Inflammatory macrophage treated with lipopolysaccharide for 4 hours (primary cell): ENCODE measurements around the gene SLC16A11.
A peak's percentile ranks its signal among the peaks of the same experiment; 100 is the strongest.
"Not testable (repeated sequence)": the region's sequence is repeated elsewhere in the genome, so short reads cannot be mapped to it uniquely, and the experiment has no call there.

Source experiments
- DNase-seq: peaks from one replicate; pipeline ENCODE4 v3.0.0-alpha.2; 2020

SLC16A11 gene

GRCh38 chr17:7004398-7005253 is 39.3 kb downstream of the SLC16A11 start:
- DNase-seq, result peak; percentile 68

GRCh38 chr17:7003745-7004144 is 40.1 kb downstream of the SLC16A11 start:
- no peak for DNase-seq

DNA sequence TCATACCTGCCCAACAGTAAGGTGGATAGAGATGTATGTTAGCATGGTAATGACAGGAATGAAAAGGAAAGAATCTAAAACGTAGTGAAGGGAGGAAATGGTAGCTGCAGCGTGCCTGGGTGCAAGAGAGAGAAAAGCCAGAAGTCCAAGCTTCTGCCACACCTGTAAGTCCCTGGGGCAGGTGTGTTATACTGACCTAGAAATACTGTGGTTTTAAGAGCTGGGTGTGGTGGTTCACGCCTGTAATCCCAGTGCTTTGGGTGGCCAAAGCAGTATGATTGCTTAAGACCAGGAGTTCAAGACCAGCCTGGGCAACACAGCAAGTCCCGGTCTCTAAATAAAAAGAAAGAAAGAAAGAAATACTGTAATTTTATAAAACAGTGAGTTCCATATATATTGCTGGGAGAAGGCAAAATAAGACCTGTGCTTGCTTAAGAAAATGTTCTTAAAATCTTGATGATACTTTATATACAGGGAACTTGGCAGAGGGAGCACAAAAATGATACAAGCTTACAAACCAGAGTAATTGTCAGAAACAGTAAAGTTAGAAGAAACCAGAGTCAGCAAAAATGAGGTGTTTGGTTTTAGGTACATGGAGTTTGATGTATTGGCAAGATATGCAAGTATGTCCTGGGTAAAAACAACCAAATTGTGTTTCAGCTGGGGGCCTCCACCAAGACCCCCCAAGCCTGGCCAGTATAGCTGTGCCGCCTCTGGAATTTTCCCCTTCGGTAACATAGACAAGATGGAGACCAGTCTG is 41.4 kb downstream of the SLC16A11 start:
- DNase-seq, result no peak

- DNase-seq, result no peak
Measured at GRCh38 chr17:7001318-7001961, 42.5 kb downstream of the SLC16A11 start.

DNA sequence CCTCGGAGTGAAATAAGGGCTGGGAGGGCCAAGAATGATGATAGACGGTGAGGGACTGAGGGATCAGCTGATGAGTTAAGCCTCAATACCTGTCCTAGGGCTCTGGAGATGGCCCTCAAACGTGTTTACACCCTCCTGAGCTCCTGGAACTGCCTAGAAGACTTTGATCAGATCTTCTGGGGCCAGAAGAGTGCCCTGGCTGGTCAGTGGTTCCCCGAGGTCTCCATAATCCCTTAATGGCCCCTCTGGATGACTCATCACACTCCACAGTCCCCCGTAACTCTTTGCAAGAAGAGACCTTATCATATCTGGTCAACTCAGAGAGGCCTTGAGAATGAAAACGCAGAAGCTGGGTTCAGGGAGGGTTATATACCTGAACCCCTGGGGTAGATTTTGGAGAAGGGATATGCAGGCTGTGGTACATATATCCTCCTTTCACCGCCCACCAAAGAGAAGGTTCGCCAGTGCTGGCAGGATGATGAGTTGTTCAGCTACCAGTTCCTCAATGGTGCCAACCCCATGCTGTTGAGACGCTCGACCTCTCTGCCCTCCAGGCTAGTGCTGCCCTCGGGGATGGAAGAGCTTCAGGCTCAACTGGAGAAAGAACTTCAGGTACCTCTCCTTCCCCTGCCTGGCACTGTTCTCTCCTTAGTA is 44.9 kb downstream of the SLC16A11 start:
- DNase-seq, result no peak

GRCh38 chr17:6997171-6997570 is 46.7 kb downstream of the SLC16A11 start:
- DNase-seq, result no peak

GRCh38 chr17:6996256-6997011 is 47.5 kb downstream of the SLC16A11 start:
- no peak for DNase-seq

- no peak for DNase-seq
Measured at GRCh38 chr17:6995500-6996255, 48.2 kb downstream of the SLC16A11 start, which contains the start of gene ALOX12. Gene ALOX12, plus strand, starts transcription at chr17:6996049. Its CDS starts 69 bp downstream, at chr17:6996118.

DNA sequence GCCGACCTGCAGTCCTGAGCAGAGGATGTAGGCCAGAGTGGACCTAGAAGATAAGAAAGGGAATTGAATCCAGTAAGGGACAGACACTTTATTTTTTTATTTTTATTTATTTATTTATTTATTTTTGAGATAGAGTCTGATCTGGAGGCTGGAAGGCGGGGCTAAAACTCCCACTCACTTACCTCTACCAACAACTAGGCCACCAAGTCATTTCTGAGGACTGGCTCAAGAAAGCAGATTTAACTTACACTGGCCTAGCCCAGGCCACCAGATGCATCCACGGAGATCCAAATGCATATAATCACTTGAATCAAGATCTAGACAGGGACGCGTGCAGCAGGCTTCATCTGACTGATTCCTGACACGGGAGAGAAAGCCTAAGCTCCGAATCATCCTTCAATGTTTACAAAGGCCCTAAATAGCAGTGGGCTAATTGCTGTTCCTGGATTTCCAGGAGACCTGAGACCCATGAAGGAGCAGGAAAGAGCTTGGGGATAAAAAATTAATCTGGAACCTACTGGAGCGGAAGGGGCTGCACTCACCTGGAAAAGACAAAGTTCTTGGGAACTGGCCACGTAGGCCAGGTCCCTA is 49.1 kb downstream of the SLC16A11 start:
- no peak for DNase-seq

DNA sequence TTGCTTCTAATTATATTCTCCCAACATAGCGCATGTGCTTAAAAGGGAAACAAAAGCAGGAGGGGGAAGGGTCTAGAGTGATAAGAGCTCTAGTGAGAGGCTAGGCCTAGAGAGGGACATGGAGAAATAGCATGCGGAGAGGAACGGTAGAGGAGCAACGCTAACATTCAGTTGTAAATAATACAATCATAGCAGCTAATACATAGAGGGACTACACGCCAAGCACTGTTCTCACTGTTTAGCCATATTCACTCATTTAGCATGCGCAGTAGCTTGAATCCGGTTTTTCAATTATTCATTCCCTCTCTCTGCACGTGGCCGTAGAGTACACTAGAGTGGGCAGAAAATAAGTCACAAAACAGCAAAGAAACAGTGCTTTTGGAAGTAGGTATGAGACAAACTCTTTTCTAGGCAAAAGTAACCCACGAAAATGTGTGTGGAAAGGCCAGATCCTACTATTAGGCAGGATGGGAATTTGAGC is 49.7 kb downstream of the SLC16A11 start:
- DNase-seq, result no peak

- DNase-seq, result not testable (repeated sequence)
Measured at GRCh38 chr17:6993613-6994056, 50.3 kb downstream of the SLC16A11 start.
